ENCODE results near the gene CDRT4.

CDRT4 gene

GRCh38 chr17:15392326-15392741 lies 75.1 kb downstream of the CDRT4 start:
- Histone ChIP-seq H3K9me2 (replicated peaks; ENCODE audit: insufficient read depth, low read length) (no peaks in the 10 kb centered on the region), H3K27ac (ENCODE audit: low read depth, low read length) (no peak overlapping the region), H3K4me2 (ENCODE audit: low read depth, low read length, poor library complexity, severe bottlenecking) (no peak overlapping the region), H3K79me2 (ENCODE audit: insufficient read depth, low read length) (no peaks in the 10 kb centered on the region), H3F3A (ENCODE audit: insufficient read depth) (no peaks in the 10 kb centered on the region), H3K9ac (ENCODE audit: low read length) (no peak overlapping the region), H3K27me3 (ENCODE audit: low read length) (no peaks in the 10 kb centered on the region), H3K4me3 (ENCODE audit: insufficient read depth, low read length, poor library complexity, severe bottlenecking) (no peak overlapping the region), H3K9me3 (ENCODE audit: insufficient read depth, low read length) (no peaks in the 10 kb centered on the region), H3K36me3 (ENCODE audit: low read length) (no peaks in the 10 kb centered on the region), H2AFZ (ENCODE audit: low read depth, low read length, severe bottlenecking) (no peak overlapping the region), H4K20me1 (ENCODE audit: low read depth, low read length) (no peaks in the 10 kb centered on the region)
- TF ChIP-seq EZH2phosphoT487 (conservative IDR thresholded peaks at IDR 0.05; ENCODE audit: low read length): no peak
- TF ChIP-seq, protein P1, sequence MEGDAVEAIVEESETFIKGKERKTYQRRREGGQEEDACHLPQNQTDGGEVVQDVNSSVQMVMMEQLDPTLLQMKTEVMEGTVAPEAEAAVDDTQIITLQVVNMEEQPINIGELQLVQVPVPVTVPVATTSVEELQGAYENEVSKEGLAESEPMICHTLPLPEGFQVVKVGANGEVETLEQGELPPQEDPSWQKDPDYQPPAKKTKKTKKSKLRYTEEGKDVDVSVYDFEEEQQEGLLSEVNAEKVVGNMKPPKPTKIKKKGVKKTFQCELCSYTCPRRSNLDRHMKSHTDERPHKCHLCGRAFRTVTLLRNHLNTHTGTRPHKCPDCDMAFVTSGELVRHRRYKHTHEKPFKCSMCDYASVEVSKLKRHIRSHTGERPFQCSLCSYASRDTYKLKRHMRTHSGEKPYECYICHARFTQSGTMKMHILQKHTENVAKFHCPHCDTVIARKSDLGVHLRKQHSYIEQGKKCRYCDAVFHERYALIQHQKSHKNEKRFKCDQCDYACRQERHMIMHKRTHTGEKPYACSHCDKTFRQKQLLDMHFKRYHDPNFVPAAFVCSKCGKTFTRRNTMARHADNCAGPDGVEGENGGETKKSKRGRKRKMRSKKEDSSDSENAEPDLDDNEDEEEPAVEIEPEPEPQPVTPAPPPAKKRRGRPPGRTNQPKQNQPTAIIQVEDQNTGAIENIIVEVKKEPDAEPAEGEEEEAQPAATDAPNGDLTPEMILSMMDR (IDR thresholded peaks at IDR 0.05; ENCODE audit: insufficient read depth, low read length, poor library complexity, severe bottlenecking): no peak

- Histone ChIP-seq H3K27me3 (ENCODE audit: low read length) (no peaks in the 10 kb centered on the region), H3K9me2 (replicated peaks; ENCODE audit: insufficient read depth, low read length) (no peaks in the 10 kb centered on the region), H2AFZ (ENCODE audit: low read depth, low read length, severe bottlenecking) (no peak overlapping the region), H3K79me2 (ENCODE audit: insufficient read depth, low read length) (no peaks in the 10 kb centered on the region), H3K4me2 (ENCODE audit: low read depth, low read length, poor library complexity, severe bottlenecking) (no peak overlapping the region), H3K36me3 (ENCODE audit: low read length) (no peaks in the 10 kb centered on the region), H3K9ac (ENCODE audit: low read length) (no peak overlapping the region), H4K20me1 (ENCODE audit: low read depth, low read length) (no peaks in the 10 kb centered on the region), H3F3A (ENCODE audit: insufficient read depth) (no peaks in the 10 kb centered on the region), H3K27ac (ENCODE audit: low read depth, low read length) (no peak overlapping the region), H3K4me3 (ENCODE audit: insufficient read depth, low read length, poor library complexity, severe bottlenecking) (no peak overlapping the region), H3K9me3 (ENCODE audit: insufficient read depth, low read length) (no peaks in the 10 kb centered on the region)
- TF ChIP-seq, protein P1 (IDR thresholded peaks at IDR 0.05; ENCODE audit: insufficient read depth, low read length, poor library complexity, severe bottlenecking): no peak
- TF ChIP-seq EZH2phosphoT487 (conservative IDR thresholded peaks at IDR 0.05; ENCODE audit: low read length): no peak
Observed at GRCh38 chr17:15388356-15389041, 78.9 kb downstream of the CDRT4 start.

- H3K4me3 ChIP-seq (ENCODE audit: insufficient read depth, low read length, poor library complexity, severe bottlenecking): no peak overlapping the region
- no peak overlapping the region for H3K27ac ChIP-seq (ENCODE audit: low read depth, low read length)
- H3K4me2 ChIP-seq (ENCODE audit: low read depth, low read length, poor library complexity, severe bottlenecking): no peak overlapping the region
- TF ChIP-seq, protein P1 (IDR thresholded peaks at IDR 0.05; ENCODE audit: insufficient read depth, low read length, poor library complexity, severe bottlenecking): no peak
- no peaks in the 10 kb centered on the region for H3K9me3 ChIP-seq (ENCODE audit: insufficient read depth, low read length)
- no peaks in the 10 kb centered on the region for H3K79me2 ChIP-seq (ENCODE audit: insufficient read depth, low read length)
- no peak overlapping the region for H2AFZ ChIP-seq (ENCODE audit: low read depth, low read length, severe bottlenecking)
- H3F3A ChIP-seq (ENCODE audit: insufficient read depth): no peaks in the 10 kb centered on the region
- no peaks in the 10 kb centered on the region for H3K27me3 ChIP-seq (ENCODE audit: low read length)
- H4K20me1 ChIP-seq (ENCODE audit: low read depth, low read length): no peaks in the 10 kb centered on the region
- no peak overlapping the region for H3K9ac ChIP-seq (ENCODE audit: low read length)
- H3K36me3 ChIP-seq (ENCODE audit: low read length): no peaks in the 10 kb centered on the region
- H3K9me2 ChIP-seq (replicated peaks; ENCODE audit: insufficient read depth, low read length): no peaks in the 10 kb centered on the region
Observed at GRCh38 chr17:15386083-15386482, 81.3 kb downstream of the CDRT4 start.
